GM20431 (cell line): ENCODE data around the gene PABPC4L.
"Not testable (repeated sequence)": the region's sequence is repeated elsewhere in the genome, so short reads cannot be mapped to it uniquely, and the experiment has no call there.

ENCODE experiments used
- in situ Hi-C: fragments of 300-500 bp; cut with MseI, MboI; formaldehyde crosslinking; loops from one replicate; pipeline ENCODE4 v1.15.0; 2020; ENCODE audit warnings: low sequenced_read_pairs; ENCODE audit not compliant: unreplicated experiment

The PABPC4L gene

GRCh38 chr4:134201216-134202161, at the start of gene PABPC4L:
Gene PABPC4L, minus strand, starts transcription at chr4:134201789. Its CDS starts 770 bp downstream, at chr4:134201019.
- in situ Hi-C loops, result no loop called here

GRCh38 chr4:134251322-134251721, 49.7 kb upstream of the PABPC4L start:
- in situ Hi-C loops, result no loop called here

GRCh38 chr4:134243742-134244713, 42.4 kb upstream of the PABPC4L start:
- in situ Hi-C loops, result no loop called here

GRCh38 chr4:134219043-134219442, 17.5 kb upstream of the PABPC4L start:
- in situ Hi-C loops, result no loop called here

- in situ Hi-C loops, result no loop called here
Observed at GRCh38 chr4:134216411-134216810, 14.8 kb upstream of the PABPC4L start.

- in situ Hi-C loops, result no loop called here
Observed at GRCh38 chr4:134215620-134216344, 14.2 kb upstream of the PABPC4L start.

GRCh38 chr4:134207955-134208354, 6.4 kb upstream of the PABPC4L start:
- in situ Hi-C loops, result not testable (repeated sequence)

GRCh38 chr4:134202166-134202956, 772 bp upstream of the PABPC4L start:
- in situ Hi-C loops, result no loop called here

GRCh38 chr4:134200811-134201215, 776 bp downstream of the PABPC4L start:
- in situ Hi-C loops, result no loop called here

- in situ Hi-C loops, result no loop called here
Observed at GRCh38 chr4:134189949-134190348, 11.6 kb downstream of the PABPC4L start.

GRCh38 chr4:134189480-134189879, 12.1 kb downstream of the PABPC4L start:
- in situ Hi-C loops, result no loop called here

GRCh38 chr4:134178706-134179105, 22.9 kb downstream of the PABPC4L start:
- in situ Hi-C loops, result no loop called here

GRCh38 chr4:134174271-134174670, 27.3 kb downstream of the PABPC4L start:
- in situ Hi-C loops, result no loop called here

- in situ Hi-C loops, result no loop called here
Observed at GRCh38 chr4:134160211-134160610, 41.4 kb downstream of the PABPC4L start.

GRCh38 chr4:134154097-134154496, 47.5 kb downstream of the PABPC4L start:
- in situ Hi-C loops, result no loop called here

- in situ Hi-C loops, result no loop called here
Observed at GRCh38 chr4:134147941-134148340, 53.6 kb downstream of the PABPC4L start.
